Measurements from ENCODE around the gene PARD6G. TPM values are rescaled to one million over a fixed set of nuclear protein-coding genes. Genes with fewer than 3 reads are reported as not detected.

Gene PARD6G
- total RNA-seq, 4 donors from 2014 or later, result 0.65 to 4.1 (median 1.5) TPM

- no peak for TF ChIP-seq CTCF (IDR thresholded peaks at IDR 0.05; ENCODE audit: low read depth)
Observed at GRCh38 chr18:80233201-80233835, 14.0 kb downstream of the PARD6G start.

- TF ChIP-seq CTCF (IDR thresholded peaks at IDR 0.05; ENCODE audit: low read depth), result no peak
Observed at GRCh38 chr18:80232710-80233109, 14.6 kb downstream of the PARD6G start.

- no peak for TF ChIP-seq CTCF (IDR thresholded peaks at IDR 0.05; ENCODE audit: low read depth)
Observed at GRCh38 chr18:80232030-80232429, 15.3 kb downstream of the PARD6G start.

GRCh38 chr18:80231616-80232015, 15.7 kb downstream of the PARD6G start:
- no peak for TF ChIP-seq CTCF (IDR thresholded peaks at IDR 0.05; ENCODE audit: low read depth)

GRCh38 chr18:80231151-80231550, 16.2 kb downstream of the PARD6G start:
- TF ChIP-seq CTCF (IDR thresholded peaks at IDR 0.05; ENCODE audit: low read depth), result no peak

GRCh38 chr18:80229766-80230745, 17.3 kb downstream of the PARD6G start:
- TF ChIP-seq CTCF (IDR thresholded peaks at IDR 0.05; ENCODE audit: low read depth), result no peak

GRCh38 chr18:80229363-80229762, 18.0 kb downstream of the PARD6G start:
- no peak for TF ChIP-seq CTCF (IDR thresholded peaks at IDR 0.05; ENCODE audit: low read depth)
